GM12878 (cell line): ENCODE measurements around the gene DIS3L2. TPM values are rescaled to one million over a fixed set of nuclear protein-coding genes. Genes with fewer than 3 reads are reported as not detected.

ENCODE experiments used
- ATAC-seq: fragments of 200-7000 bp; cut with Tn5 transposase; 3 replicates; pipeline ENCODE4 v1.9.1; 2020; ENCODE audit warnings: mild to moderate bottlenecking, moderate library complexity
- BruUV-seq: library from RNA; stranded (reverse); fragments of 400-500 nt; replicated peaks from 2 replicates; lab custom pipeline; 2021; lab: Mats Ljungman, UMichigan
- CTCF ChIA-PET: fragments of 300-600 bp; sonication (Branson Sonifier 250); formaldehyde crosslinking; extraction: SDS; loops from one replicate; lab custom pipeline; 2021; ENCODE audit warnings: inconsistent platforms; lab: Yijun Ruan, JAX
- POLR2A ChIA-PET: fragments of 350-600 bp; formaldehyde crosslinking; extraction: SDS; loops from one replicate; lab custom pipeline; 2021; ENCODE audit warnings: inconsistent platforms; lab: Charles Lee
- RAD21 ChIA-PET: fragments of 300-600 bp; sonication (Branson Sonifier 250); formaldehyde crosslinking; loops from one replicate; lab custom pipeline; 2023; ENCODE audit warnings: antibody characterized with exemption; ENCODE audit not compliant: unreplicated experiment; lab: Charles Lee
- SMC1A ChIA-PET: fragments of 300-600 bp; sonication (Branson Sonifier 250); formaldehyde crosslinking; loops from one replicate; lab custom pipeline; 2023; ENCODE audit not compliant: unreplicated experiment, uncharacterized antibody; lab: Charles Lee
- DNase-seq: peaks from one replicate; pipeline ENCODE4 v3.0.0-alpha.2; 2011; ENCODE audit warnings: low read depth, low spot score
- FAIRE-seq: peaks from 3 replicates; lab custom pipeline; 2011; peaks lifted over from hg19 to GRCh38; lab: Jason Lieb, UNC
- H2AFZ ChIP-seq: 2 replicates; pipeline ENCODE4 v1.6.0; 2011; ENCODE audit warnings: low read depth, low read length, control low read depth; ENCODE audit not compliant: control insufficient read depth
- H3K27ac ChIP-seq: 2 replicates; pipeline ENCODE4 v1.5.1; 2011; ENCODE audit warnings: control low read depth; ENCODE audit not compliant: control insufficient read depth, insufficient read depth
- H3K27me3 ChIP-seq, 2 experiments: replicated peaks in 1 of 2; 2 replicates each; pipeline versions ENCODE4 v1.6.0 to v1.6.1; 2011; ENCODE audit warnings: low read length in 1 of 2; ENCODE audit not compliant: control insufficient read depth in 2 of 2, insufficient read depth in 2 of 2
- H3K36me3 ChIP-seq, 2 experiments: 2 replicates each; pipeline ENCODE4 v1.5.1; 2011; ENCODE audit warnings: low read length in 1 of 2; ENCODE audit not compliant: control insufficient read depth in 2 of 2, insufficient read depth in 2 of 2
- H3K4me1 ChIP-seq: 2 replicates; pipeline ENCODE4 v1.6.1; 2011; ENCODE audit warnings: mild to moderate bottlenecking, low read length, moderate library complexity, mixed read lengths; ENCODE audit not compliant: control insufficient read depth, insufficient read depth
- H3K4me2 ChIP-seq: 2 replicates; pipeline ENCODE4 v1.6.0; 2011; ENCODE audit warnings: control low read depth; ENCODE audit not compliant: control insufficient read depth, insufficient read depth
- H3K4me3 ChIP-seq: fragments of 200-600 bp; sonication (generic); 2 replicates; pipeline ENCODE4 v1.5.1; 2016
- H3K79me2 ChIP-seq: 2 replicates; pipeline ENCODE4 v1.6.0; 2011; ENCODE audit warnings: low read length; ENCODE audit not compliant: control insufficient read depth, insufficient read depth
- H3K9ac ChIP-seq: 2 replicates; pipeline ENCODE4 v1.8.0; 2011; ENCODE audit warnings: low read length, control low read depth, mixed read lengths; ENCODE audit not compliant: control insufficient read depth, insufficient read depth
- H3K9me3 ChIP-seq: replicated peaks from 3 replicates; pipeline ENCODE4 v1.5.1; 2011; ENCODE audit warnings: mild to moderate bottlenecking, low read length; ENCODE audit not compliant: control insufficient read depth, insufficient read depth
- H4K20me1 ChIP-seq: 2 replicates; pipeline ENCODE4 v1.6.0; 2011; ENCODE audit not compliant: control insufficient read depth, insufficient read depth
- ATF7 ChIP-seq: fragments of 450-650 bp; IDR thresholded peaks from 2 replicates; pipeline ENCODE4 v1.6.1; 2016; ENCODE audit warnings: low read depth, mild to moderate bottlenecking
- IKZF1 ChIP-seq: fragments of 450-650 bp; conservative IDR thresholded peaks from 2 replicates; pipeline ENCODE4 v1.6.1; 2017; ENCODE audit warnings: antibody characterized with exemption, mild to moderate bottlenecking
- RFX5 ChIP-seq: IDR thresholded peaks from 2 replicates; pipeline ENCODE4 v1.6.1; 2011; ENCODE audit warnings: low read depth, low read length, improper control_type of control experiment
- ZBTB4 ChIP-seq: fragments of 450-650 bp; formaldehyde crosslinking; IDR thresholded peaks from 2 replicates; pipeline ENCODE4 v1.4.0; 2022; ENCODE audit warnings: mild to moderate bottlenecking, moderate library complexity
- WGBS: methylation state at CpG from one replicate; pipeline ENCODE4 v1.1.6; 2016; ENCODE audit warnings: low lambda C conversion rate; ENCODE audit not compliant: insufficient replicate concordance, insufficient coverage; ENCODE audit errors: missing lambda C conversion rate; 5-methylcytosine and 5-hydroxymethylcytosine counted together
- in situ Hi-C: fragments of 300-500 bp; cut with MboI; formaldehyde crosslinking; loops from 9 replicates; pipeline ENCODE4 v1.14.3; 2018; ENCODE audit warnings: mixed read lengths
- intact Hi-C: fragments of 100-400 bp; cut with micrococcal nuclease; formaldehyde crosslinking; loops from one replicate; pipeline ENCODE4 v1.14.2; 2022; ENCODE audit not compliant: unreplicated experiment
- polyA plus RNA-seq, 11 experiments: library from polyadenylated mRNA; depleted of rRNA in 4 of 11; unstranded in 6 of 11; stranded (reverse) in 5 of 11; fragments of >200 nt; fragmentation: Nextera tagmentation in 4 of 11; fragmentation: Illumina TruSeq in 1 of 11; extraction: Ambion mirVana in 4 of 11; extraction: Trizol in 1 of 11; gene quantifications; 1 replicate in 1 of 11; 2 replicates in 10 of 11; pipeline versions ENCODE4 v1.2.1 to v1.2.3, GENCODE V29; 2011 to 2016; ENCODE audit warnings: inconsistent platforms in 2 of 11, missing spikeins in 2 of 11, low read depth in 1 of 11
- total RNA-seq, 4 experiments: library from RNA; depleted of rRNA in 3 of 4; stranded (reverse); fragments of >200 nt in 3 of 4; fragmentation: Illumina TruSeq in 1 of 4; extraction: Trizol in 1 of 4; gene quantifications; 2 replicates each; pipeline versions ENCODE4 v1.2.1 to v1.2.3, GENCODE V29; 2013 to 2021

Gene DIS3L2
- total and polyA plus RNA-seq, 10 of the 15 experiments (the other 5 are each of a cell fraction or from before 2014, with no cell fraction given) = 3.5 to 27.1 (median 16.0) TPM

DNA sequence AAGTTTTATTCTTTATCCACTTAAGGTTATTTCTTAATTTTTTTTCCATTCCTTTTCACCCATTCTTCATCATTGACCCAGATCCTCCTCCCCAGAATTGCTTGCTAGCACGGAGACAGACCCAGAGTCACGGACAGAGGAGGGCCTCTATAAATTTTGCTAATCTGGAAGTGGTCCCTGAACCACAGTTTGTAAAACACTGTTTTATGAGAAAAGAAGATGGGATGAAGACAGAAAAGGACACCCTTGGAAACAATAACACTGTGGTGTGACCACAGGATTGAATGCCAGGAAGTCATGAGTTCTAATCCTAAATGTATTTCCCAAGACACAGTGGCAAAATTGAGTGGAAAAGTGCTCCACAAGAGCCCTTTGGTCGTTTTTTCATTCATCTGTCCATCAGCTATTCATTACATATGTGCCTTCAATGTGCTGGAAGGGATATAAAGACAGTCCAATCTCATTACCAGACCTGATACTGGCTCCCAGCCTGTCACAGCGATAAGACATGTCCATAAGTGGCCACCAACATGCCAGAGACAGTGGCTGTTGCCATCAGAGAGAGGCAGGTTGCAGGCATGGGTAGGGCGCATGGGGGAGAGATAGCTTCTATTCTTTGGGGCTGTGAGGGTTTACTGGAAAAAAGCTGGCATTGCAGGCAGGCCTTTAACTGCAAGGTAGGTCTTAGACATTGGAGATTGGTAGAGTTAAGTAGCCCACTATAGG, 241.8 kb downstream of the DIS3L2 start (continued):
- TF ChIP-seq IKZF1 = no peak

- intact Hi-C loops = no loop called here
- ChIA-PET CTCF (no interaction called here), POLR2A (no interaction called here), RAD21 (no interaction called here), SMC1A (no interaction called here)
- H4K20me1 ChIP-seq = no peaks in the 10 kb centered on the region
- no peaks in the 10 kb centered on the region; a peak in 1 of 4 replicates for H3K36me3 ChIP-seq
- BruUV-seq = no TSS peak
- no peak overlapping the region for H3K4me3 ChIP-seq
- H3K9me3 ChIP-seq = no peaks in the 10 kb centered on the region
- H3K27ac ChIP-seq = no peak overlapping the region
- DNase-seq (no peak), FAIRE-seq (no peak), ATAC-seq (no peak)
- no peaks in the 10 kb centered on the region for H3K27me3 ChIP-seq
- no peaks in the 10 kb centered on the region for H3K4me1 ChIP-seq
- H3K9ac ChIP-seq = no peak overlapping the region
- H2AFZ ChIP-seq = no peak overlapping the region
- H3K79me2 ChIP-seq = no peaks in the 10 kb centered on the region
- 86% methylated on average over 5 of the region's 5 CpGs for WGBS
- no peak overlapping the region for H3K4me2 ChIP-seq
- in situ Hi-C loops = no loop called here
- TF ChIP-seq RFX5 (no peak), ZBTB4 (CRISPR knock-in tag) (no peak), ATF7 (no peak)
These were observed 242.4 kb downstream of the DIS3L2 start for GRCh38 chr2:232203936-232204335.
